ENCODE data around the gene DDX3X. TPM values are rescaled to one million over a fixed set of nuclear protein-coding genes. Genes with fewer than 3 reads are reported as not detected.

Gene DDX3X
- total RNA-seq, 1 donor from 2014 or later = 308 TPM

GRCh38 chrX:41329101-41329500 is 4.9 kb upstream of the DDX3X start:
- H3K27me3 Mint-ChIP-seq = no peaks in the 10 kb centered on the region
- peaks cover 1% of the 10 kb centered on the region for H3K36me3 Mint-ChIP-seq (ENCODE audit: insufficient read depth)
- TF ChIP-seq CTCF (IDR thresholded peaks at IDR 0.05; ENCODE audit: unreplicated experiment) = no peak
- H3K4me1 Mint-ChIP-seq (ENCODE audit: low read depth) = peaks cover 7% of the 10 kb centered on the region
- H3K4me3 Mint-ChIP-seq (ENCODE audit: low read depth) = no peak overlapping the region
- no peak overlapping the region for H3K27ac Mint-ChIP-seq
- no peak for DNase-seq (ENCODE audit: low spot score, unreplicated experiment)
- peaks cover 9% of the 10 kb centered on the region for H3K9me3 Mint-ChIP-seq (ENCODE audit: low read depth)

GRCh38 chrX:41332005-41332404 is 2.0 kb upstream of the DDX3X start:
- H3K36me3 Mint-ChIP-seq (ENCODE audit: insufficient read depth) = peaks cover 2% of the 10 kb centered on the region
- no peak for DNase-seq (ENCODE audit: low spot score, unreplicated experiment)
- peaks cover 5% of the 10 kb centered on the region for H3K9me3 Mint-ChIP-seq (ENCODE audit: low read depth)
- H3K4me1 Mint-ChIP-seq (ENCODE audit: low read depth) = peaks cover 9% of the 10 kb centered on the region
- no peaks in the 10 kb centered on the region for H3K27me3 Mint-ChIP-seq
- no peak for TF ChIP-seq CTCF (IDR thresholded peaks at IDR 0.05; ENCODE audit: unreplicated experiment)
- H3K27ac Mint-ChIP-seq = peak overlapping the region; percentile 99
- peak overlapping the region; percentile 80 for H3K4me3 Mint-ChIP-seq (ENCODE audit: low read depth)

- Mint-ChIP-seq H3K4me3 (ENCODE audit: low read depth) (peak overlapping the region; percentile 80), H3K4me1 (ENCODE audit: low read depth) (peaks cover 11% of the 10 kb centered on the region), H3K36me3 (ENCODE audit: insufficient read depth) (peaks cover 2% of the 10 kb centered on the region), H3K9me3 (ENCODE audit: low read depth) (peaks cover under 1% of the 10 kb centered on the region), H3K27ac (peak overlapping the region; percentile 99), H3K27me3 (no peaks in the 10 kb centered on the region)
- no peak for DNase-seq (ENCODE audit: low spot score, unreplicated experiment)
- no peak for TF ChIP-seq CTCF (IDR thresholded peaks at IDR 0.05; ENCODE audit: unreplicated experiment)
Observed at GRCh38 chrX:41332408-41333002, 1.5 kb upstream of the DDX3X start.

- peak overlapping the region; percentile 99 for H3K27ac Mint-ChIP-seq
- no peaks in the 10 kb centered on the region for H3K9me3 Mint-ChIP-seq (ENCODE audit: low read depth)
- no peak for TF ChIP-seq CTCF (IDR thresholded peaks at IDR 0.05; ENCODE audit: unreplicated experiment)
- H3K4me1 Mint-ChIP-seq (ENCODE audit: low read depth) = peaks cover 14% of the 10 kb centered on the region
- peaks cover 3% of the 10 kb centered on the region for H3K36me3 Mint-ChIP-seq (ENCODE audit: insufficient read depth)
- no peaks in the 10 kb centered on the region for H3K27me3 Mint-ChIP-seq
- peak overlapping the region; percentile 80 for H3K4me3 Mint-ChIP-seq (ENCODE audit: low read depth)
- peak; percentile 72 for DNase-seq (ENCODE audit: low spot score, unreplicated experiment)
Observed at GRCh38 chrX:41333003-41333743, 789 bp upstream of the DDX3X start.

- Mint-ChIP-seq H3K4me3 (ENCODE audit: low read depth) (peak overlapping the region; percentile 80), H3K9me3 (ENCODE audit: low read depth) (peaks cover 3% of the 10 kb centered on the region), H3K27ac (peak overlapping the region; percentile 99), H3K27me3 (no peaks in the 10 kb centered on the region), H3K36me3 (ENCODE audit: insufficient read depth) (peaks cover 10% of the 10 kb centered on the region), H3K4me1 (ENCODE audit: low read depth) (peaks cover 17% of the 10 kb centered on the region)
- DNase-seq (ENCODE audit: low spot score, unreplicated experiment) = peak; percentile 59
- TF ChIP-seq CTCF (IDR thresholded peaks at IDR 0.05; ENCODE audit: unreplicated experiment) = no peak
Observed at GRCh38 chrX:41334363-41335197, 618 bp downstream of the DDX3X start.
